ENCODE data around the gene SGCD. TPM values are rescaled to one million over a fixed set of nuclear protein-coding genes. Genes with fewer than 3 reads are reported as not detected.

Gene SGCD
- total RNA-seq, 1 experiment from 2014 or later, result not detected

- no peak for TF ChIP-seq ZBTB33 (IDR thresholded peaks at IDR 0.05; ENCODE audit: extremely low read depth, insufficient replicate concordance, low read length)
- TF ChIP-seq EZH2 (IDR thresholded peaks at IDR 0.05), result no peak
- no peak for TF ChIP-seq EZH2phosphoT487 (IDR thresholded peaks at IDR 0.05; ENCODE audit: borderline replicate concordance)
- no peak for TF ChIP-seq JUND (IDR thresholded peaks at IDR 0.05)
- no peak for TF ChIP-seq SIN3A (IDR thresholded peaks at IDR 0.05; ENCODE audit: low read depth)
- no peak for TF ChIP-seq CBX3 (IDR thresholded peaks at IDR 0.05; ENCODE audit: low read depth)
- no peak for TF ChIP-seq POLR2A (IDR thresholded peaks at IDR 0.05; ENCODE audit: borderline replicate concordance, extremely low read depth, insufficient read depth, insufficient read length)
Observed at GRCh38 chr5:156552855-156553358, 225.9 kb downstream of the SGCD start (continued).

- DNase-seq (ENCODE audit: low read depth, low spot score) (no peak), ATAC-seq (no peak)
- H3K27me3 ChIP-seq (ENCODE audit: insufficient read depth, low read length), result no peaks in the 10 kb centered on the region
- BruUV-seq (replicated peaks), result no TSS peak
- H3K79me2 ChIP-seq (ENCODE audit: insufficient read depth, low read length), result no peaks in the 10 kb centered on the region
- no peak overlapping the region for H3K9ac ChIP-seq (ENCODE audit: low read length)
- RAD21 ChIA-PET (ENCODE audit: low non-redundant PET in 1 of 2, low total read pairs in 2 of 2, uncharacterized antibody in 2 of 2, unreplicated experiment in 2 of 2), result no interaction called here
- H3K36me3 ChIP-seq (ENCODE audit: control insufficient read depth in 1 of 2, insufficient read depth in 2 of 2, low read length in 2 of 2), result no peaks in the 10 kb centered on the region
- H3K9me3 ChIP-seq (ENCODE audit: control insufficient read depth in 1 of 2, insufficient read depth in 1 of 2, low read depth in 1 of 2, low read length in 2 of 2), result peaks cover 0 to 4% of the 10 kb centered on the region in 2 experiments; a peak in 2 of 4 replicates
- H4K20me1 ChIP-seq (ENCODE audit: insufficient read depth), result no peaks in the 10 kb centered on the region
- H3K9me2 ChIP-seq (ENCODE audit: insufficient read depth), result no peaks in the 10 kb centered on the region
- POLR2A ChIA-PET, result no interaction called here
- H3K4me2 ChIP-seq (ENCODE audit: low read length), result no peak overlapping the region
- intact Hi-C loops (cut with micrococcal nuclease), result no loop called here
- H3K4me3 ChIP-seq (replicated peaks in 1 of 2; ENCODE audit: low read depth in 1 of 2, low read length in 2 of 2), result no peak overlapping the region
- H2AFZ ChIP-seq (ENCODE audit: low read depth, low read length, poor library complexity, severe bottlenecking), result no peak overlapping the region
- CTCF ChIA-PET, result no interaction called here
- H3K4me1 ChIP-seq (ENCODE audit: control insufficient read depth in 1 of 2, insufficient read depth in 2 of 2, low read length in 2 of 2), result no peaks in the 10 kb centered on the region
- H3K27ac ChIP-seq (ENCODE audit: low read depth, low read length), result no peak overlapping the region
- no peak for TF ChIP-seq TCF7L2 (IDR thresholded peaks at IDR 0.05; ENCODE audit: borderline replicate concordance, extremely low read depth, insufficient read depth, insufficient read length)
- no peak for TF ChIP-seq POLR2A (IDR thresholded peaks at IDR 0.05; ENCODE audit: borderline replicate concordance, extremely low read depth, insufficient read depth, insufficient read length)
- TF ChIP-seq CTCF (IDR thresholded peaks at IDR 0.05 in 2 of 3, conservative IDR thresholded peaks at IDR 0.05 in 1 of 3; ENCODE audit: borderline replicate concordance in 1 of 3, insufficient read depth in 1 of 3, low read depth in 2 of 3, low read length in 2 of 3), result no peak
- TF ChIP-seq ZBTB33 (IDR thresholded peaks at IDR 0.05; ENCODE audit: extremely low read depth, insufficient replicate concordance, low read length), result no peak
- no peak for TF ChIP-seq SIN3A (IDR thresholded peaks at IDR 0.05; ENCODE audit: low read depth)
- TF ChIP-seq REST (IDR thresholded peaks at IDR 0.05; ENCODE audit: low read depth), result no peak
- no peak for TF ChIP-seq RAD21 (IDR thresholded peaks at IDR 0.05; ENCODE audit: low read depth)
- no peak for TF ChIP-seq ZNF274 (IDR thresholded peaks at IDR 0.05; ENCODE audit: low read depth, low read length)
Observed at GRCh38 chr5:156556666-156557406, 229.9 kb downstream of the SGCD start.

Measured in HCT116 (cell line).